GM12878 (cell line): Measurements from ENCODE around the gene GRAMD1C. TPM values are rescaled to one million over a fixed set of nuclear protein-coding genes. Genes with fewer than 3 reads are reported as not detected.

Experiments
- ATAC-seq: fragments of 200-7000 bp; cut with Tn5 transposase; 3 replicates; pipeline ENCODE4 v1.9.1; 2020; ENCODE audit warnings: mild to moderate bottlenecking, moderate library complexity
- BruUV-seq: library from RNA; stranded (reverse); fragments of 400-500 nt; replicated peaks from 2 replicates; lab custom pipeline; 2021; lab: Mats Ljungman, UMichigan
- CTCF ChIA-PET: fragments of 300-600 bp; sonication (Branson Sonifier 250); formaldehyde crosslinking; extraction: SDS; loops from one replicate; lab custom pipeline; 2021; ENCODE audit warnings: inconsistent platforms; lab: Yijun Ruan, JAX
- POLR2A ChIA-PET: fragments of 350-600 bp; formaldehyde crosslinking; extraction: SDS; loops from one replicate; lab custom pipeline; 2021; ENCODE audit warnings: inconsistent platforms; lab: Charles Lee
- RAD21 ChIA-PET: fragments of 300-600 bp; sonication (Branson Sonifier 250); formaldehyde crosslinking; loops from one replicate; lab custom pipeline; 2023; ENCODE audit warnings: antibody characterized with exemption; ENCODE audit not compliant: unreplicated experiment; lab: Charles Lee
- SMC1A ChIA-PET: fragments of 300-600 bp; sonication (Branson Sonifier 250); formaldehyde crosslinking; loops from one replicate; lab custom pipeline; 2023; ENCODE audit not compliant: unreplicated experiment, uncharacterized antibody; lab: Charles Lee
- DNase-seq: peaks from one replicate; pipeline ENCODE4 v3.0.0-alpha.2; 2011; ENCODE audit warnings: low read depth, low spot score
- FAIRE-seq: peaks from 3 replicates; lab custom pipeline; 2011; peaks lifted over from hg19 to GRCh38; lab: Jason Lieb, UNC
- H2AFZ ChIP-seq: 2 replicates; pipeline ENCODE4 v1.6.0; 2011; ENCODE audit warnings: low read depth, low read length, control low read depth; ENCODE audit not compliant: control insufficient read depth
- H3K27ac ChIP-seq: 2 replicates; pipeline ENCODE4 v1.5.1; 2011; ENCODE audit warnings: control low read depth; ENCODE audit not compliant: control insufficient read depth, insufficient read depth
- H3K27me3 ChIP-seq, 2 experiments: replicated peaks in 1 of 2; 2 replicates each; pipeline versions ENCODE4 v1.6.0 to v1.6.1; 2011; ENCODE audit warnings: low read length in 1 of 2; ENCODE audit not compliant: control insufficient read depth in 2 of 2, insufficient read depth in 2 of 2
- H3K36me3 ChIP-seq, 2 experiments: 2 replicates each; pipeline ENCODE4 v1.5.1; 2011; ENCODE audit warnings: low read length in 1 of 2; ENCODE audit not compliant: control insufficient read depth in 2 of 2, insufficient read depth in 2 of 2
- H3K4me1 ChIP-seq: 2 replicates; pipeline ENCODE4 v1.6.1; 2011; ENCODE audit warnings: mild to moderate bottlenecking, low read length, moderate library complexity, mixed read lengths; ENCODE audit not compliant: control insufficient read depth, insufficient read depth
- H3K4me2 ChIP-seq: 2 replicates; pipeline ENCODE4 v1.6.0; 2011; ENCODE audit warnings: control low read depth; ENCODE audit not compliant: control insufficient read depth, insufficient read depth
- H3K4me3 ChIP-seq: fragments of 200-600 bp; sonication (generic); 2 replicates; pipeline ENCODE4 v1.5.1; 2016
- H3K79me2 ChIP-seq: 2 replicates; pipeline ENCODE4 v1.6.0; 2011; ENCODE audit warnings: low read length; ENCODE audit not compliant: control insufficient read depth, insufficient read depth
- H3K9ac ChIP-seq: 2 replicates; pipeline ENCODE4 v1.8.0; 2011; ENCODE audit warnings: low read length, control low read depth, mixed read lengths; ENCODE audit not compliant: control insufficient read depth, insufficient read depth
- H3K9me3 ChIP-seq: replicated peaks from 3 replicates; pipeline ENCODE4 v1.5.1; 2011; ENCODE audit warnings: mild to moderate bottlenecking, low read length; ENCODE audit not compliant: control insufficient read depth, insufficient read depth
- H4K20me1 ChIP-seq: 2 replicates; pipeline ENCODE4 v1.6.0; 2011; ENCODE audit not compliant: control insufficient read depth, insufficient read depth
- CHD2 ChIP-seq: IDR thresholded peaks from 2 replicates; pipeline ENCODE4 v1.6.1; 2011; ENCODE audit warnings: low read depth, low read length, improper control_type of control experiment, borderline replicate concordance
- EZH2 ChIP-seq: IDR thresholded peaks from 2 replicates; pipeline ENCODE4 v1.6.1; 2012; ENCODE audit warnings: low read depth, mild to moderate bottlenecking, control low read depth, inconsistent platforms, low read length, borderline replicate concordance; ENCODE audit not compliant: control insufficient read depth
- GATAD2B ChIP-seq: fragments of 450-650 bp; conservative IDR thresholded peaks from 2 replicates; pipeline ENCODE4 v1.6.1; 2017; ENCODE audit warnings: low read depth, mild to moderate bottlenecking, moderate library complexity
- KLF5 ChIP-seq: fragments of 450-650 bp; IDR thresholded peaks from 2 replicates; pipeline ENCODE4 v1.6.1; 2014; ENCODE audit warnings: mild to moderate bottlenecking; ENCODE audit not compliant: partially characterized antibody
- POLR2AphosphoS2 ChIP-seq: IDR thresholded peaks from 2 replicates; pipeline ENCODE4 v1.6.1; 2011; ENCODE audit warnings: low read depth, mild to moderate bottlenecking, low read length, improper control_type of control experiment, moderate library complexity
- RB1 ChIP-seq: fragments of 450-650 bp; formaldehyde crosslinking; IDR thresholded peaks from 2 replicates; pipeline ENCODE4 v1.6.1; 2017; ENCODE audit warnings: mild to moderate bottlenecking, borderline replicate concordance
- RELA ChIP-seq: fragments of 450-650 bp; IDR thresholded peaks from 2 replicates; pipeline ENCODE4 v1.8.0; 2014; ENCODE audit warnings: borderline replicate concordance; ENCODE audit not compliant: partially characterized antibody
- SRF ChIP-seq, 2 experiments: IDR thresholded peaks; 2 replicates each; pipeline ENCODE4 v1.6.1; 2011; ENCODE audit warnings: low read depth in 2 of 2, low read length in 2 of 2, mild to moderate bottlenecking in 1 of 2, moderate library complexity in 1 of 2
- ZNF24 ChIP-seq: fragments of 450-650 bp; IDR thresholded peaks from 2 replicates; pipeline ENCODE4 v1.6.1; 2017; ENCODE audit warnings: antibody characterized with exemption, mild to moderate bottlenecking
- WGBS: methylation state at CpG from one replicate; pipeline ENCODE4 v1.1.6; 2016; ENCODE audit warnings: low lambda C conversion rate; ENCODE audit not compliant: insufficient replicate concordance, insufficient coverage; ENCODE audit errors: missing lambda C conversion rate; 5-methylcytosine and 5-hydroxymethylcytosine counted together
- in situ Hi-C: fragments of 300-500 bp; cut with MboI; formaldehyde crosslinking; loops from 9 replicates; pipeline ENCODE4 v1.14.3; 2018; ENCODE audit warnings: mixed read lengths
- intact Hi-C: fragments of 100-400 bp; cut with micrococcal nuclease; formaldehyde crosslinking; loops from one replicate; pipeline ENCODE4 v1.14.2; 2022; ENCODE audit not compliant: unreplicated experiment
- polyA plus RNA-seq, 11 experiments: library from polyadenylated mRNA; depleted of rRNA in 4 of 11; unstranded in 6 of 11; stranded (reverse) in 5 of 11; fragments of >200 nt; fragmentation: Nextera tagmentation in 4 of 11; fragmentation: Illumina TruSeq in 1 of 11; extraction: Ambion mirVana in 4 of 11; extraction: Trizol in 1 of 11; gene quantifications; 1 replicate in 1 of 11; 2 replicates in 10 of 11; pipeline versions ENCODE4 v1.2.1 to v1.2.3, GENCODE V29; 2011 to 2016; ENCODE audit warnings: inconsistent platforms in 2 of 11, missing spikeins in 2 of 11, low read depth in 1 of 11
- total RNA-seq, 4 experiments: library from RNA; depleted of rRNA in 3 of 4; stranded (reverse); fragments of >200 nt in 3 of 4; fragmentation: Illumina TruSeq in 1 of 4; extraction: Trizol in 1 of 4; gene quantifications; 2 replicates each; pipeline versions ENCODE4 v1.2.1 to v1.2.3, GENCODE V29; 2013 to 2021
- TF ChIP-seq, protein P1 (sequence below): fragments of 150-350 bp; IDR thresholded peaks from 2 replicates; pipeline ENCODE4 v1.6.1; 2014; ENCODE audit warnings: mild to moderate bottlenecking, low read depth, low read length
- TF ChIP-seq, protein P2 (sequence below): fragments of 450-650 bp; IDR thresholded peaks from 2 replicates; pipeline ENCODE4 v1.6.1; 2017; ENCODE audit warnings: mild to moderate bottlenecking
- TF ChIP-seq, protein P3 (sequence below): IDR thresholded peaks from 2 replicates; pipeline ENCODE4 v1.6.1; 2012; ENCODE audit warnings: mild to moderate bottlenecking, low read depth, low read length

Gene GRAMD1C
- total and polyA plus RNA-seq, 10 of the 15 experiments (the other 5 are each of a cell fraction or from before 2014, with no cell fraction given) = 3.2 to 9.2 (median 5.5) TPM

DNA sequence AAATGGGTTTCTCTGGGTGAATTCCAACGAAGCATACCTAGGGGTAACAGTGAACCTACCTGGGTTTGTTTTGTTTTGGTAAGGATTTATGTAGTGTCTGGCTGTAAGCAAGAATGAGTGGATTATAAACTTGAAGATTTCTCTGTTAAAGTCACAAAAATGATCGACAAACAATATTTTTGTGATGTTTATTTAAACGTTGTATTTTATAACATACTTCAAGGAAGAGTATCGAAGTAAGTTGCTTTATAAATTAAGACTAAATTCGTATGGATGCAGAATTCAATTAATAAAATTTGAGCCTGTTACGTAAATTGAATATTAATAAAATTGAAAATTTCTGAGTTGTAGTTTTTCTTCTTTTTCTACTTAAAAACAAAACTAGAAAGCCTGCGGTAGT is 108.2 kb downstream of the GRAMD1C start:
- TF ChIP-seq CHD2 = no peak
- TF ChIP-seq KLF5 = no peak
- no peak for TF ChIP-seq ZNF24
- no peak for TF ChIP-seq SRF (IDR thresholded peaks at IDR 0.05; ENCODE audit: low read depth in 2 of 2, low read length in 2 of 2)
- TF ChIP-seq, protein P1, sequence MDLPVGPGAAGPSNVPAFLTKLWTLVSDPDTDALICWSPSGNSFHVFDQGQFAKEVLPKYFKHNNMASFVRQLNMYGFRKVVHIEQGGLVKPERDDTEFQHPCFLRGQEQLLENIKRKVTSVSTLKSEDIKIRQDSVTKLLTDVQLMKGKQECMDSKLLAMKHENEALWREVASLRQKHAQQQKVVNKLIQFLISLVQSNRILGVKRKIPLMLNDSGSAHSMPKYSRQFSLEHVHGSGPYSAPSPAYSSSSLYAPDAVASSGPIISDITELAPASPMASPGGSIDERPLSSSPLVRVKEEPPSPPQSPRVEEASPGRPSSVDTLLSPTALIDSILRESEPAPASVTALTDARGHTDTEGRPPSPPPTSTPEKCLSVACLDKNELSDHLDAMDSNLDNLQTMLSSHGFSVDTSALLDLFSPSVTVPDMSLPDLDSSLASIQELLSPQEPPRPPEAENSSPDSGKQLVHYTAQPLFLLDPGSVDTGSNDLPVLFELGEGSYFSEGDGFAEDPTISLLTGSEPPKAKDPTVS = no peak
- TF ChIP-seq POLR2AphosphoS2 = no peak
- no peak for TF ChIP-seq EZH2
- TF ChIP-seq, protein P2, sequence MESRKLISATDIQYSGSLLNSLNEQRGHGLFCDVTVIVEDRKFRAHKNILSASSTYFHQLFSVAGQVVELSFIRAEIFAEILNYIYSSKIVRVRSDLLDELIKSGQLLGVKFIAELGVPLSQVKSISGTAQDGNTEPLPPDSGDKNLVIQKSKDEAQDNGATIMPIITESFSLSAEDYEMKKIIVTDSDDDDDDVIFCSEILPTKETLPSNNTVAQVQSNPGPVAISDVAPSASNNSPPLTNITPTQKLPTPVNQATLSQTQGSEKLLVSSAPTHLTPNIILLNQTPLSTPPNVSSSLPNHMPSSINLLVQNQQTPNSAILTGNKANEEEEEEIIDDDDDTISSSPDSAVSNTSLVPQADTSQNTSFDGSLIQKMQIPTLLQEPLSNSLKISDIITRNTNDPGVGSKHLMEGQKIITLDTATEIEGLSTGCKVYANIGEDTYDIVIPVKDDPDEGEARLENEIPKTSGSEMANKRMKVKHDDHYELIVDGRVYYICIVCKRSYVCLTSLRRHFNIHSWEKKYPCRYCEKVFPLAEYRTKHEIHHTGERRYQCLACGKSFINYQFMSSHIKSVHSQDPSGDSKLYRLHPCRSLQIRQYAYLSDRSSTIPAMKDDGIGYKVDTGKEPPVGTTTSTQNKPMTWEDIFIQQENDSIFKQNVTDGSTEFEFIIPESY = no peak
- TF ChIP-seq, protein P3, sequence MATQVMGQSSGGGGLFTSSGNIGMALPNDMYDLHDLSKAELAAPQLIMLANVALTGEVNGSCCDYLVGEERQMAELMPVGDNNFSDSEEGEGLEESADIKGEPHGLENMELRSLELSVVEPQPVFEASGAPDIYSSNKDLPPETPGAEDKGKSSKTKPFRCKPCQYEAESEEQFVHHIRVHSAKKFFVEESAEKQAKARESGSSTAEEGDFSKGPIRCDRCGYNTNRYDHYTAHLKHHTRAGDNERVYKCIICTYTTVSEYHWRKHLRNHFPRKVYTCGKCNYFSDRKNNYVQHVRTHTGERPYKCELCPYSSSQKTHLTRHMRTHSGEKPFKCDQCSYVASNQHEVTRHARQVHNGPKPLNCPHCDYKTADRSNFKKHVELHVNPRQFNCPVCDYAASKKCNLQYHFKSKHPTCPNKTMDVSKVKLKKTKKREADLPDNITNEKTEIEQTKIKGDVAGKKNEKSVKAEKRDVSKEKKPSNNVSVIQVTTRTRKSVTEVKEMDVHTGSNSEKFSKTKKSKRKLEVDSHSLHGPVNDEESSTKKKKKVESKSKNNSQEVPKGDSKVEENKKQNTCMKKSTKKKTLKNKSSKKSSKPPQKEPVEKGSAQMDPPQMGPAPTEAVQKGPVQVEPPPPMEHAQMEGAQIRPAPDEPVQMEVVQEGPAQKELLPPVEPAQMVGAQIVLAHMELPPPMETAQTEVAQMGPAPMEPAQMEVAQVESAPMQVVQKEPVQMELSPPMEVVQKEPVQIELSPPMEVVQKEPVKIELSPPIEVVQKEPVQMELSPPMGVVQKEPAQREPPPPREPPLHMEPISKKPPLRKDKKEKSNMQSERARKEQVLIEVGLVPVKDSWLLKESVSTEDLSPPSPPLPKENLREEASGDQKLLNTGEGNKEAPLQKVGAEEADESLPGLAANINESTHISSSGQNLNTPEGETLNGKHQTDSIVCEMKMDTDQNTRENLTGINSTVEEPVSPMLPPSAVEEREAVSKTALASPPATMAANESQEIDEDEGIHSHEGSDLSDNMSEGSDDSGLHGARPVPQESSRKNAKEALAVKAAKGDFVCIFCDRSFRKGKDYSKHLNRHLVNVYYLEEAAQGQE = no peak
- no peak for TF ChIP-seq GATAD2B
- TF ChIP-seq RB1 = no peak
- TF ChIP-seq RELA = no peak
- Histone ChIP-seq H3K4me1 (no peaks in the 10 kb centered on the region), H4K20me1 (no peaks in the 10 kb centered on the region), H3K36me3 (no peaks in the 10 kb centered on the region), H3K4me3 (0 out of 2 replicates have a peak overlapping the region, but pooled peaks have one; percentile 57), H3K9me3 (no peaks in the 10 kb centered on the region), H3K27me3 (no peaks in the 10 kb centered on the region), H2AFZ (peak overlapping the region; percentile 65), H3K9ac (no peak overlapping the region), H3K27ac (no peak overlapping the region), H3K4me2 (peak overlapping the region; percentile 99), H3K79me2 (no peaks in the 10 kb centered on the region)
- ChIA-PET SMC1A (no interaction called here), POLR2A (no interaction called here), CTCF (no interaction called here), RAD21 (no interaction called here)
- no peak for ATAC-seq
- BruUV-seq = no TSS peak
- FAIRE-seq = no peak
- WGBS = 44% methylated on average over 7 of the region's 7 CpGs
- DNase-seq = no peak
- in situ Hi-C loops (no loop called here), intact Hi-C loops (loop anchor here (5.0 kb wide), 1 partner anchor 110 kb away; the partner anchor contains the start of genes CCDC191 and QTRT2)
